DMS 273 (cell line): ENCODE results near the gene CSH2.
A peak's percentile ranks its signal among the peaks of the same experiment; 100 is the strongest.
"Not testable (repeated sequence)": the region's sequence is repeated elsewhere in the genome, so short reads cannot be mapped to it uniquely, and the experiment has no call there.

ENCODE experiments used
- DNase-seq: peaks from one replicate; lab custom pipeline; 2025; ENCODE audit not compliant: unreplicated experiment; lab: John Stamatoyannopoulos, UW

CSH2 gene

DNA sequence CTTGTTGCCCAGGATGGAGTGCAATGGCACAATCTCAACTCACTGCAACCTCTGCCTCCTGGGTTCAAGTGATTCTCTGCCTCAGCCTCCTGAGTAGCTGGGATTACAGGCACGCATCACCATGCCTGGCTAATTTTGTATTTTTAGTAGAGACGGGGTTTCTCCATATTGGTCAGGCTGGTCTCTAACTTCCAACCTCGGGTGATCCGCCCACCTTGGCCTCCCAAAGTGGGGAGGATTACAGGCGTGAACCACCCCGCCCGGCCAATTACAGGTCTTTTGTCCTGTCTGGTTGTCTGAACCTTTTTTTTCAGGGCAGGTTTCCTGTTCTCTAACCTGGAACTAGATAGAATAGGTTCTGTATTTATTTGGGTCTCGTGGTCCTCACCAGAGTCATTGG is 17.1 kb downstream of the CSH2 start:
- not testable (repeated sequence) for DNase-seq

DNA sequence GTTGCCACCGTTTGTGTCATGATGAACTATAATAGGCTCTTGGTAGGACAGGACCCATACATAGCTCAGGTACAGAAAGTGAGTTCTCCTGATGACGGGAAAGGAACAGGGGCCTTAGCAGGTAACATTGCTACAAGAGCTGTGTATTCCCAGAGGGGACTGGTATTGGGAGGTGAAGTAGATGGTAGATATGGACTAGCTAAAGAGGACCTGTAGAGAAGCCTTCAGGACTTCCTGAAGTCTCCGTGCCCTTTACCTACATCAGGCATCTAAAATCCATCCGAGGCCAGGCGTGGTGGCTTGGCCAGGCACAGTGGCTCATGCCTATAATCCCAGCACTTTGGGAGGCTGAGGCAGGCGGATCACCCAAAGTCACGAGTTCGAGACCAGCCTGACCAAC is 18.3 kb downstream of the CSH2 start:
- no peak for DNase-seq

DNA sequence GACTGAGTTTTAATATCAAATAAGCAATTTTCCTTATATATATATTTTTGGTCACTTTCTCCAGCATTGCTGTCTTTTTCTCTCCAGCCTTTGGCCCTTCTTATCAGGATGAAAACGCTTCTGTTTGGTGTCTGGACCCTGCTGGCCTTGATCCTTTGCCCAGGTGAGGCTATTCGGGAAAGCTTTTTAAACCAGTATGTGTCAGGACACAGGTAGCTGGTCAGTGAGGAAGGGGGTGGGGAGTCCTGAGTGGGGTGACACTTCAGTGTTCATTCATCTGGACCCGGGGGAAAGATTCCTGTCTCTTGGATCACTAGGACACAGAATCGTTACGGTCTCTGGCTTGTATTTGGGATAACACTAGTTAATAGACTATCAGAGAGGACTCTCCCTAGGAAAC is 18.8 kb downstream of the CSH2 start:
- DNase-seq: no peak

DNA sequence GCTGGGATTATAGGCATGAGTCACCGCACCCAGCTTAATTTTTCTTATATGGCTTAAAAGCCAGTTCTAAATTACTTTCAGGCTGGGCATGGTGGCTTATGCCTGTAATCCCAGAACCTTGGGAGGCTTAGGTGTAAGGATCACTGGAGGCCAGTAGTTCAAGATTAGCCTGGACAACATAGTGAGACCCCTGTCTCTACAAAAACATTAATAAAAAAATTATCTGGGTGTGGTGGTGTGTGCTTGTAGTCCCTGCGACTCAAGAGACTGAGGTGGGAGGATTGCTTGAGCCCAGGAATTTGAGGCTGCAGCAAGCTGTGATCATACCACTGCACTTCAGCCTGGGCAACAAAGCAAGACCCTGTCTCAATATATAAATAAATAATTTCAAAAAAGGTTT is 20.2 kb downstream of the CSH2 start:
- no peak for DNase-seq

DNA sequence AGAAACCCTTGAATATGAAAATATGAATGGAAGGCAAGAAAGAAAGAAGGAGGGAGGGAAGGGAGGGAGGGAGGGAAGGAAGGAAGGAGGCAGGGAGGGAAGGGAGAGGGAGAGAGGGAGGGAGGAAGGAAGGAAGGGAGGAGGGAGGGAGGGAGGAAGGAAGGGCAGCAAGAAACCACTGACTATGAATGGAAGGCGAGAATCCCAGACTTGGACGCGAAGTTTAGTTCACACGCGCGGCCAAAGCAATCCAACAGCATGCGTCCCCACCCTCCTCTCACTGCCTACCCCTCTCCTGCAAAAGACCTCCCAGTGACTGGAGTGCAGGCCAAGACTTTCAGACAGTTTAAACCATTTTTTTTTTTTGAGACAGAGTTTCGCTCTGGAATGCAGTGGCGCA is 23.1 kb downstream of the CSH2 start:
- DNase-seq: no peak

DNA sequence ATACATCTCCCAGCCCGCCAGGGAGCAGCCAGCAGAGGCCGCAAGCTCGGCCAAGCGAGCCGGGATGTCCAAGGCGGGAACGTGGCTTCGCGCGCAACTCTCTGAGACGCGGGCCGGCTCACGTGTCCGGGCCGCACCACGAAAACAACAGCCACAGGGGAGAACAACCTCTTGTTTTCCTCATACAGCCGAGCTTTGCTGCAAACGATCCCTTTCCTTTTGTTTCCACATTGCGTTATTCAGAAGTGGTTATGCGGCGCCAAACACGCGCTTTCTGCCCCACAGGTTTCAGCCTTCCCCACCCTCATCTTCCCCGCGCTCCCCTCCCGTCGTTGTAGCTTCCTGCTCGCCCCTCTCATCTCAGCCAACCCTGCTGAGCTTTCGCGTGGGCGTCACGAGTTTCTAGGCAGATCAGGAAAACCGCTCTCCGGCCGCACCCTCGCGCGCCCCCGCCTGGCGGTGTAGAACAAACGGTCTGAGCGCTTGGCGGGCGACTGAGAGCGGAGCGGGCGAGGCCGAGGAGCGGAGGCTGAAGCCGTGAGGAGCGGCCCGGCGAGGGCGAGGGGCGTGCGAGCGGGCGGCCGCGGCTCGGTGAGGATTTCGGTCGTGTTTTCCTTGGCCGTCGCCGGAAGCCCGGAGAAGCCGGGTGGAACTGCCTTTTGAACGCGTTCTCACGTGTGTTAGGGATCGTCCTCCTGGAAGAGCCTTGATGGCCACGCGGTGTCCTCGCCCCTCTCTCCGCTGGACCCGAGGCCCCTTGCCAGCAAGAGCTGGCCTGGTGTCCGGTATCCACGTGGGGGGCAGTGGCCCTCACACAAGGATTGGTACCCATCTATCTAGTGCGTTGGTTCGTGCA is 24.4 kb downstream of the CSH2 start:
- peak; percentile 30 for DNase-seq

DNA sequence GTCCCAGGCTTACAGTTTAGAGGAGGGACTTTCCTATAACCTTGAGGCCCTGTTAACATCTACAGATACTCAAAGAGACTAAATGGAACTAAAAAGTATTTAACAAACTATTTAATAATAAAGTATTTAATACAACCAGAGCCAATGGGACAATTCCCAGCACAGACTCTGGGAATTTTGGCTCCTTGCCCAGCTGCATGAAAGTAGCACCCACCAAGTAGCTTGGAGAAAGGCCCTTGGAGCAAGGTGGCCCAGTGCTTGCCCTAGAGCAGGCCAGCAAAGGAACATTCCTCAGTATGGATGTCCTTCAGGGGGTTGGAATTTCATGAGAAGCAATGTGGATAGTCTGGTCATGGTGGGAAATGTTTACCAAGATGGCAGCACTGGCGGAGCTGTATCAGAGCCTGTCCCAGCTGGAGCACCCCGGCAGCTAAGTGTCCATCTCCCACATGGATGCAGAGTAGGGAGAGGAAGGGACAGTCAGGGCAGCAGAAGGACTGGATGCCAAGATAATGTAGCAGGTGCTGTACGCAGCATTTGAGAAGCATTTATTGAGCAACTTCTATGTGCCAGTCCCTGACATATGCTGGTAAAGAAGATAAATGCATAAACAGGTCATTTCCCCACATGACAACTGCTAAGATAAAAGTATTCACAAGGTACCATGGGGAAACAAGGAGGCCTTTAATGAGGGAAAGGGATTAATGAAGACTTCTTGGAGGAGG is 25.8 kb downstream of the CSH2 start:
- DNase-seq: peak; percentile 27

DNA sequence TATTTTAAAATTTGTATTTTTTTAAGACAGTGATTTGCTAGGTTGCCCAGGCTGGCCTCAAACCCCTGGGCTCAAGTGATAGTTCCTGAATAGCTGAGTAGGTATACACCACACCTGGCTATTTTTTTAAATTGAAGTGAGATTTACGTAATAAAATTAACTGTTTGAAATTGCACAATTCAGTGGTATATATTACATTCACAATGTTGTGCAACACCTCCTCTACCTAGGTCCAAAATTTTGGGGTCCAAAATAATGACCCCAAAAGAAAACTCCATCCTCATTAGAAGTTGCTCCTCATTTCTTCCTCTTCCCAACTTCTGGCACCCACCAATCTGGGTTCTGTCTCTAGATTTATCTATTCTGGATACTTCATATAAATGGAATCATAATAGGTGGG is 28.0 kb downstream of the CSH2 start:
- no peak for DNase-seq

DNA sequence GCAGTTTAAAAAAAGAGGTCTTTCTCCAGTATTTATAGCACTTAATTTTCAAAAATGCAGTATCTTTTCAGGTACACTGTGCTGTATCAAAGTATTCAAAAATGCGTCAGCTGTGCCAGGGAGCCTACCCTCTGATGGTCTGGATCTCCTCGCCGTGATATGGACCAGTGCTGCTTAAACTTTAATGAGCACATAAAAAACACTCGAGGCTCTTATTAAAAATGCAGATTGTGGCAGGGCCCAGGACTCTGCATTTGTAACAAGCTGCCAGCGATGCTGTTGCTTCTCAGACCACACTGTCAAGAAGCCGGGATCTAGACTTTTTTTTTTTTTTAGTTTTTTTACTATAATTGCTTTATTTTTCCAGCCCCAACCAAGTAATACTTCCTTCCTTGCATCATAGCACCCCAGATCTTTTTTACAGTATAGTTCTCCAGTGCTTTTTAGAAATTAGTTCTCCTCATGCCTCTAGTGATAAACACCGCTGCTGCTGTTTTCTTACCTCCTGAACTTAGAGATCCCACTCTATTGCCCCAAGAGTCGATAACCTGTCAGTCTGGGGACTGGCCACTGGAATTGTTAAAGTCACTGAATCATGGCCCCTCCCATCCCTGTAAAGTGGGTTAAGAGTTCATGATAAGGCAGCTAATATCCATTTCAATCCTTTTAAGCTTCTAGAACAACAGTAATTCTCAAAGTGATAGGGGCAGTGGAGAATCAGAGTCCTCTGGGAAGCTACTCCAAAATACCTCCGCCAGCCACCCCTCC is 29.4 kb downstream of the CSH2 start:
- no peak for DNase-seq

DNA sequence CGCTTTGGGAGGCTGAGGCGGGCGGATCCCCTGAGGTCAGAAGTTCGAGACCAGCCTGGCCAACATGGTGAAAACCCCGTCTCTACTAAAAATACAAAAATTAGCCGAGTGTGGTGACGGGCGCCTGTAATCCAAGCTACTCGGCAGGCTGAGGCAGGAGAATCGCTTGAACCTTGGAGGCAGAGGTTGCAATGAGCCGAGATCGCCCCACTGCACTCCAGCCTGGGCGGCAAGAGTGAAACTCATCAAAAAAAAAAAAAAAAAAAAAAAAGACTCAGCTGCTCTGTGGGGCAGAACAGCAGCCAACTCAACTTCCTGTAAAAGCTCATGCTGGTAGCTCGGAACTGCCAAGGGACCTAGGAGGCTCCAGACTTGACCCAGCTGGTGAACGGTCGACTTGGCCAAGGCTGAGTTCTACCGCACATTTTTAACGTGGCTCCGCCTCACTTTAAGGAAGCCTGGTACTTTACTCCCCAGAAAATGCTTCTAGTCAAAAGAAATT is 30.0 kb downstream of the CSH2 start:
- DNase-seq: peak; percentile 77

DNA sequence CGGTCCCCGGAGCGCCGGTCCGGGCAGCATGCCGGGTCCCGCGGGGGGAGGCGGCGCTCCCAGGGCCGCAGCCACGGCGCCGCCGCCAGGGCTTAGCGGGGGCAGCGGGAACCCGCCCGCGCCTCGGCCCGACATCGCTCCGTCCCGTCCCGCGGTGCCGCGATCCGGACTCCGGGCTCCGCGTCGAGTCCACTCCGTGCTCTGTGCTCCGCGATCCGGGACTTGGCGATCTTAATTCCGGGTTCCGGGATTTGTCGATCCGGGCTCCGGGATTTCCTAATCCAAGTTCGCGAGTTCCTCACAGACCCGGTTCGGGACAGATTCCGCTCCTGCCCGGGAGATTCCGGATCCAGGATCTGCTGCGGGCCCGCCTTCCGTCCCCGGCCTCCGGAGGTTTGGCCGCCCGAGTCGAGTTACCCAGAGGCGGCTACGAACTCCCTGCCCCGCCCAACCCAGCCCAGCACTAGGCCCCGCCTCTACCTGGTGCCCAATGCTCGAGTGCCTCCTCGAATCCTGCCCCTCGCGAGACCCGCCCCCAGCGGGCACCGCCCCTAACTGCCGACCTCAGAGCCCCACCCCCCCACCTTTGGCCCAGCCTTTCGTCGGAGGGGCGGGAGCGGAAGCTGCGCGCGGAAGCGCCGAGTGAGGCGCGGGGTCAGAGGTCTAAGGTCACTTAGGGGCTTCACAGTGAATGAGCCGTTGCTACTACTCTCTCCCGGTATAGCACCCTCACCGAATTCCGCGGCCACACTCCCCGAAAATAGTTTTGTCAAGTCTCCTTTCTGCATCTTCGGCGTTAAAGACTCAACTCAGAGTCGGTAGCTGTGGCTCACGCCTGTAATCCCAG is 30.7 kb downstream of the CSH2 start, which contains the start of gene SMARCD2:
TSS of gene SMARCD2 (minus strand) at position 146 of the 847 bp plus-strand sequence. CDS start at position 135, 11 bp downstream.
- DNase-seq: peak; percentile 100

DNA sequence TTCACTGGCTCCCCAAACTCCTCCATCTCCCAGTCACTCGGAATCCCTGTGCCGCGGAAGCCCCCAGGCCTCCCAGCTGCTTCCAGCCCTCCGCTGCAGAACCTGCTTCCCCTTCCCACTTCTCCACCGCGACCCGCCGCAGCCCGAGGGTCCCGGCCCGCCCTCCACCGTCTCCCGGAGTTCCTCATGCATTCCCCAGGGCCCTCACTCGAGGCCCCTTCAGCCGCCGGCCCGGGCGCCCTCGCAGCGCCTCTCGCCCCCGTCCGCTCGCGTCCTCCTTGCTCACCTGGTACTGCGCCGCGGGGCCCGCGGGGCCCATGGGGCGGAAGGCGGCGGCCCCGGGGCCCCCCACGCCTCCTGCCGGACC is 31.3 kb downstream of the CSH2 start:
- DNase-seq: no peak

DNA sequence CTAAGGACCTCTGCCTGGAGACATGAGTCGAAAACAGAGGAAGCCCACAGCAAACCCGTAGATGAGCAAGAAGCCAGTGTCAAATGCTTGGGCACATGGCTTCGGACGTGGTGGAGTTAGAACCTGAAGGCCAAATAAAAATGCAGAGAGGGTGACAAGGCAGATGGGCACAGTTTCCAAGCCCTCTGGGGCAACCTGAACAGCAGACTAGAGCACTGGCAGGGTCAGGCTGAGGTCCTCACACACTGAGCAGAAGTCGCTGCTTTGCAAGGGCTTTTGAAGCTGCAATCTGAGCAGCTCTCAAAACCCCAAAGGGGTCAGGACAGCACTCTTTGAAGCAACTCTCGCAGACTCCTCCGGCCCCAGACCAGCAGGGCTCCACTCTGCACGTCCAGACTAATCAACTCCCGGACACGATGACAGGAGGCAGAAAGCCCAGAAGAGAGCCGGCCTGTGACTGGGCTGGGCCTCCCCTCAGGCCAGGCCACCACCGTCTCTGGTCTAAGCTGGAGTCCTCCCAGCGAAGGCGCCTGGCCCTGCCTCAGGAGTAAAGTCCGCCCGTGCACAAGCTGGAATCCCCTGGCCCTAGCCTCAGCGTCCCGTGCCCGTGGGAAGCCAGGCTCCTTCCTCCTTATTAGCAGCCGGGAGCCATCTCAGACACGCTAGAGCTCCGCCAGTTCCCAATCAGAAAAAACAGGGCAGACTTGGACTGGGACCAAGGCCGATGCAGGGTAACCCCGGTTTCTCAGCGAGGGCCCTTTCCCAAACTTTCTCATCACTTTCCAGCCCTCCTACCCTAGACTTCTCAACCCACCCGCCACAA is 31.9 kb downstream of the CSH2 start:
- peak; percentile 68 for DNase-seq

DNA sequence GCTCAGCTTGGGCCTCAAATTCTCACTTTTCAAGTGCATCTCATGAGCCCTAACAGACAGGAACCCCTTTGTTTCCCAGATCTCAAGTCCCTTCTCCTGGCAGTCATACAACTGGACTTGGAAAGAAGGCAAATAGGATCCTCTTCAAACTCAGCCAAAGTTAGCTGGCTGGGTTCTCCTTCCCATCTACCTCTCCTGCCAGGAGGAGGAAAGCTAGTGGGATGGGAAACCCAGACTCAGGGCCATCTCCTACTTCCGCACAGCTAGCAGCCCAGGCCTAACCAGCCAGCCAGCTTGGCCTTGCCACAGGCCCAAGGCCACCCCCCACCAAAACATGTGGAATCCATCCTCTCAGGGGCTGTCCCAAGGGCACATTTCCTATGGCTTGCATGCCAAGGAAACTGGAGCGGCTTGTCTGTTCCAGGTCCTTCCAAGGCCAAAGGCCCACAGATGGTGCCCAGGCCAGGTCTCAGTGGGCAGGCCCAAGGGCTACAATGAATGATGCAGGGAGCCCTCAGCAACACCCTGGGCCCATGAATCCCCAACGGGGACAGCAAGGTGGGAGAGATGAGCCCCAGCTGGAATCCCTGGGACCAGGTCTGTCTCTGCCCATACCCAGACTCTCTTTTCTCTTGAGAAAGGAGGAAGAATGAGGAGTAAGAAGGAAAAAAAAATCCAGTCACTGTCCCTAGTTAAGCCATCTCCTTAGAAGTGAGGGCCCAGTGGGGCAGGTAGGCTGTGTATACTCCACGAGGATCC is 32.7 kb downstream of the CSH2 start:
- DNase-seq: no peak

DNA sequence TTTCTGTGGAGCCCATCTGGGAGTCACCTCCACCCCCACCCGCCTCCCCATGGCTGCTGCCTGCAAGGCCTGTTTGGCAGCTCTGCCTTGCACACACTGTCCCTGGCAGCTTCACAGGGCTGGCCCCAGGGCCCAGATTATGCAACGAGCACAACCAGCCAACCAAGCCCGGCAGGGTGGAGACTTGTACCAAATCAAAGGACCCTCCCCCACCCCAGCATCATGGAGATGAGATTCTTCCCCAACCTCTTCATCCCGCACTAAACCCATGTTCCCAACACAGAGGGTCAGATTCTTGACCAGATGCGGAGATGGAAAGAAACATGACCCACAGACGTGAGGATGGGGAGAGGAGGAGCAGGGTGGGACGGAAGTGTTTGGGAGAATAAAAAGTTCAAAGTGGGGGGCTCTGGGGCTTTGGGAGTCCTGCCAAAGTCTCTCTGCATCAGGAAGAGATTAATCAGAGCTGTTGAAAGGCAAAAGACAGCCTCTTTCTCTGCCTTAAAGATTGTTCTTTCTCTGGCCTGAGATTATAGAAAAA is 34.8 kb downstream of the CSH2 start:
- DNase-seq: peak; percentile 46

DNA sequence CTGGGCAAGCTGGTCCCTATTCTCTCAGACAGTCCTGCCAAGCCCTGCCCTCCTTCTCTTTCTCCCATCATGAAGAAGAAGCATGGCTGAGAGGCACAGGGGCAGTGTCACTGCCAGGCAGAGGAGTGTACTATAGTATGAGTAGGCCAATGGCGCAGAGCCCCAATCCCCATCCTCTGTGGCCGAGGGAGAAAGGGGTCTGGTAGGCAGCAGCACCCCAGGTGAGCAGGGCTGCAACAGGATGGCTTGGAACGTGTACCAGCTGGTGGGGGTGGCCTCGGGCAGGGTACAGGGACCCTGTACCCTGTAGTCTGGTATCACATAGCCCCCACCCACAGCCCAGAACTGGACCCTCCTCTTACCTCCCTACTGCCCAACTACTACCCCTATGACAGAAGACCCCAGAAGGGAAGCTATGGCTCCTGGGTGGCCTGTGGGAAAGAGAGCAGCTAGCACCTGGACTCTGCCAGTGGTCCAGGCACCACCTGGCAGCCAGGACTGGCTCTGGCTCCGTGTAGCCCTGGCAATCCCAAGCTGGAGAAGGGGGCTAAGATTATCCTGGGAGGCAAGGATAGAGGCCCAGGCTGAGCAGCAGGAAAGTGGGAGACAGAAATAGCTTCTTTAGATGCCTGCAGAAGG is 35.4 kb downstream of the CSH2 start:
- no peak for DNase-seq

DNA sequence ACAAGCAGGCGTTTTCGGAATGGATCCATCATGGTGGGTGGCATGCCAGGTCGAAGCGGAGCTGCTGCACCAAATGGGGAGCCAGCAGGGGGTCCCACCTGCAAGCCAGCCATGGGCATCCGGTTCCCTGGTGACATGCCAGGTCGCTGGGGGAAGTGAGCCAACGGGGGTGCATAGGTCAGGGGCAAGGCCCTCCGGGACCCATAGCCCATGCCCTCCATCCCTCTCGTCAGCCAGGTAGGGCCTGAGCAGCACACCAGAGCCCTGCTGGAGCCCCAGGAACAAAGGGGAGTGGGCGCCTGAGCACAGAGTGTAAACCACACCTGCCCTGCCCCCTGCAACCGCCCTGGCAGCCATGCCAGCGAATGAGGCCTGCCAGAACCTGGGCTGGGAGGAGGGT is 36.0 kb downstream of the CSH2 start:
- DNase-seq: no peak

DNA sequence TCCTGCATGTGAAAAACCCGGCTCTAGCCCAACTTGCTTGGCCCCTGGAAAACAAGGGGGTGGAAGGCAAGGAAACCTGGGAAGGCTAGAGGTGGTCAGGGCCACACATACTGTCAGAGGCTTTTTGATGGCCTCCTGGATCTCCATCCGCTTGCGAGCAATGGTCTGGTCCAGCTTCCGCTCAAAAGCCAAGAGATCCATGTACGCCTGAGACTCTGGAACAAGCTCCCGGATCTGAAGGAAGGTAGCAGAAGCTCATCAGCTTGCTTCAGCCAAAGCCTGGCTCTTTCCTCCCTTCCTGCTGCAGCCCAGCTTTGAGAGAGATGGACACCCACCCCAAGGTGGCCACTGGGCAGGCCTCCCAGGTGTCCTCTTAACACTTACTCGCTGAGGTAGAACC is 36.7 kb downstream of the CSH2 start:
- no peak for DNase-seq
